Activated T-cell treated with anti-CD3 and anti-CD28 coated beads for 24 hours (primary cell): ENCODE results near the gene ALG1.
"Not testable (repeated sequence)": the region's sequence is repeated elsewhere in the genome, so short reads cannot be mapped to it uniquely, and the experiment has no call there.

Source experiments
- DNase-seq: peaks from one replicate; pipeline ENCODE4 v3.0.0-alpha.2; 2020; ENCODE audit warnings: low read depth

Gene ALG1

GRCh38 chr16:5098221-5099159 lies 26.8 kb downstream of the ALG1 start:
- peak; percentile 62 for DNase-seq

DNA sequence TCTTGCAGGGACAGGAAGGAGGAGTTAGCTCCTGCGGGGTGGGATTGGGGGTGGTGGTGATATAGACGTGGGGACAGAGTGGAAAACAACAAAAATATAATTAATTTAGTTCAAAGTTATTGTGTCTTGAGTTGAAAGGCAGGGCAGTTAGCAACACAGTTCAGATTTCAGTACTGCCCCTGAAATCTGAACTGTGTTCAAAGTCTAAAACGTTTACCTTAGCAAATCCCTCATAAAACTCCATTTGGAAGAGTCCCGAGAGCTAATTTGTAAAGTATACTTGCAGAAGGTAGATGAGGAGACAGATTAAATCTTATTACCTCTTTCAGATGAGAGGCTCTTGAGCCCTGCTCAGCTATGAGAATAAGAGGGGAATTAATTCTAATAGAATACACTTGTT lies 27.5 kb downstream of the ALG1 start:
- not testable (repeated sequence) for DNase-seq

DNA sequence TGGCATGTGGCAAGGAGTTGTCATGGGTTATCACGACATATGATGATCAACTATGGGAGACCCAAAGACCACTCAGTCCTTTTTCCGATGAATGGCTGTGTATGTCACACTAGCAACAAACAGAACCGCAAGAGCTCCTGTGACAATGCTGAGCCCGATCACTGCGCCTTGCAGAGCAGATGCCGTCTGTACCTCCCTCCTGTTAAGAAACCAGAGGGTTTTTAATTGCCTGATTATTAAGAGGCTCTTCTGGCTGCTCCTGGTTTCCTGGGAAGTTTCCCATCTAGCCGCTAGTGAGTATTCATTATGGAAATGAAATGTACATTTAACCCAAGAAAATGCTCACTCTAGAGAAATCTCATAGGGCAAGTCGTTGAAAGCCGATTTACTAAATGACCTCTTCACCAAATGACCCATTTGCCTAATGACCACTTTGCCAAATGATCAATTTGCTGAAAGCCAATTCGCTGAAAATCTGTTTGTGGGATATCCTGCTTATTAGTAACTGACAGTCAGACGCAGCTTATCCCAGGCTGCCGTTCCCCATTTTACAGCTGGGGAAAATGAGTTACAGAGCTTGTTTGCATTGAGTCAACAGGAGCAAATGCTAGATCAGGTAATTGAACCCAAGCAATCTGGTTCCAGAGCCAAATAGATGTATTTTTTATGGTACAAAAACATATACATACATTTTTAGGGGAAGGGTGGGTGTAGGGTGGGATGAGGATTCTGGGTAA lies 31.8 kb downstream of the ALG1 start:
- not testable (repeated sequence) for DNase-seq

GRCh38 chr16:5105039-5105438 lies 33.4 kb downstream of the ALG1 start:
- not testable (repeated sequence) for DNase-seq

- DNase-seq: no peak
Observed at GRCh38 chr16:5108505-5109158, 37.0 kb downstream of the ALG1 start.

DNA sequence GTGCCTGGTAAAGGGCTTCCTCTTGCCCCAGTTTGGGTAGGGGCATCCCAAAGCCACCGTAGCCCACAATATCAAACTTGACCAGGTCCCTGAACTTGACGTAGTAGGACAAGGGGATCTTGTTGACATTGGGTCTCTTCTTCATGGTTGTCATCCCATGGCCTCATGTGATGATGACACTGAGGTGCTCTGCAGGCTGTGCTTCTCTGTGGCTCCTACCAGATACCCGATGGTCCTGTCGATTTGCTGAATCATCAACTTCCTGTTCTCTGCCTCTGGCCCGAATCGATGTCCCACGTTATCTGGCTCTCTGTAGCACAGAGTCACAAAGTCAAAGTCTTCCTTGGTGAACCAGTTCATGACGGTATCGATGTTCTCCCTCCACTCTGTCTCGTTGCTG lies 39.3 kb downstream of the ALG1 start:
- DNase-seq: not testable (repeated sequence)

- not testable (repeated sequence) for DNase-seq
Observed at GRCh38 chr16:5116780-5117295, 45.2 kb downstream of the ALG1 start.

DNA sequence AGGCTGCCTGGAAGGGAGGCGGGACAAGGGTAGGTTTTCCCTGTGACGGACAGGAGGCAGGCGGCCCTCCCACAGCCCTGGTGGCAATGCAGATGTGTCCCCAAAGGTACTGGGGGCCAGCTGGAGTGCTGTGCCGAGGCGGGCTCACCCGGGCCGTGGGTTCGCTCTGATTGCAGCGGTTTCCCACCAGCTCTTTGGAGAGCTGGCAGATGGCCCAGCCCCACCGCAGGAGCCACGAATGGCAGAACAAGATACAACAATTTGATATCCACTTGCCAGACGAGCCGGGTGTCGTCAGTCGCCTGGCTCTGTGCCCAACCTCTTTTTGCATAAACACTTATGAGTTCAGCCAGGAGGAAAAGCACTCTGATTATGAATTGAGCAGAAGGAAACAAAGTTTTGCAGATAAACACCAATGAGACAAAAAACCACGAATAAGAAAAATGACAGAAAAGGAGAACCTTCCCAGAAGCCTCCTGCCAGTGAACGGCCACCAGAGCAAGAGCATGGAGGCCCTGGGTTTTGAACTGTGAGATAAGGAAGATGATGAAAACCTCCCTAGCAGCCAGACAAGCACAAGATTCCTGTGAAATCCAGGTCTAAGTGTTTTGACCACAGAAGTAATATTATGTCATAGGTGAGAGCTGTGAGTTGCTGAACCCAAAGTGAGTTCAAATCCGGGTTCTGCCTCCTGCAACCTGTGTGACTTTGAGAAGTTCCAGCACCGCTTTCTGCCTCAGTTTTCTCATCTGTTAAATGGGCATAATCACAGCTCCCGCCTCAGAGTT lies 45.9 kb downstream of the ALG1 start:
- DNase-seq: peak; percentile 10

DNA sequence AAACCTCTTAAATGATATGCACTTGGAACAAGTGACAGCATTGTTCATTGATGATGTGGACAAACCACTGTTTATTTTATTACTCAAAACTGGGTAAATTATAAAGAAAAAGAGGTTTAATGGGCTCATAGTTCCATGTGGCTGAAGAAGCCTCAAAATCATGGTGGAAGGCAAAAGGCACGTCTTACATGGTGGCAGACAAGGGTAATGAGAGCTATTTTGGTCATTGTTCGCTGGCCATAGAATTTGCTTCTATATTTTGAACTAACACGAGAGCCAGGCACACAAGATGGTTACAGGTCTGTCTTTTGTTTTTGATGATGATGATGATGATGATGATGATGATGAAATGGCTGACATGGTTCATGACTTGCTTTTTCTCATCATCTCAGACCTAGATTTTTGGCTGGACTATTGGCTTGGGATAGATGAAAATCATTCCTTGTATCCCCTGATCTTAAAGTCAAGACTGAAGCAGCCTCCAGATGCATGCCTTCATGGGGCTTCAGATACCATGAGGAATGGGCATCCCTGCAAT lies 59.9 kb downstream of the ALG1 start:
- DNase-seq: not testable (repeated sequence)

- not testable (repeated sequence) for DNase-seq
Observed at GRCh38 chr16:5132915-5133600, 61.4 kb downstream of the ALG1 start.

DNA sequence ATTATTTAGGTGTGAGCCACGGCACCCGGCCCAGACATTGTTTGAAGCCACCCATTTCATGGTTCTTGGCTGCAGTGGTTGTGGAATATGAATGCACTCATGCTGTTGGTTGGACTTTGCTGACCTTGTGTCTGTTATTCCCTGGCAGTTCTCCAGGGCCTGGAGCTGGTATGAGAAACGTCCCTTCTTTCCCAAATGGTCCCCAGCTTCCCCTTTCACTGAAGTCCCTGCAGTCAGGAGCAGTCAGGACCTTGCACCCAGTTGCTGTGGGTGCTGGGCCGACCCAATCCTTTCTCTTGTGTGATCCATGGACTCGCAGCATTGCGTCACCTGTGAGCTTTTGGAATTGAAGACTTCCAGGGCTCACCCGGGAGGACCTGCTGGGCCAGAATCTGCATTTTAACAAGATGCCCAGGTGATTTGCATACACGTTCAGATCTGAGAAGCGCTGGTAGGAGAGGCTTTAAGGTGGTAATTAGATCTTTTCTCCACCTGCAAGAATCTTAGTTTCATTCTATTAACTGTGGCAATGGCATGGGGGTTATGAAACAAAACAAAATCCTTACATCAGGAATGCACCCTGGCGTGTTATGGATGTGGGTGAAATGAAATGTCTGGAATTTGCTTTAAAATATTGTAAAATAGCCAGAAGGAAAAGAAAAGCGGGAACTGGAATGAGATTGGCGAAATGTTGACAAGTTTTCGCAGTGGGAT lies 63.3 kb downstream of the ALG1 start:
- not testable (repeated sequence) for DNase-seq
